SK-N-SH (cell line): ENCODE results near the gene STRBP. TPM values are rescaled to one million over a fixed set of nuclear protein-coding genes. Genes with fewer than 3 reads are reported as not detected.
"Not testable (repeated sequence)": the region's sequence is repeated elsewhere in the genome, so short reads cannot be mapped to it uniquely, and the experiment has no call there.

Experiments used
- CTCF ChIA-PET: fragments of 300-600, 350-600 bp; formaldehyde crosslinking; extraction: SDS; loops from one replicate; lab custom pipeline; 2021; lab: Yijun Ruan, JAX
- POLR2A ChIA-PET: fragments of 350-600 bp; sonication (Branson Sonifier 250); formaldehyde crosslinking; extraction: SDS; loops from one replicate; lab custom pipeline; 2020; ENCODE audit warnings: antibody characterized with exemption, inconsistent platforms; lab: Yijun Ruan, JAX
- DNase-seq: peaks from one replicate; pipeline ENCODE4 v3.0.0; 2012
- H2AFZ ChIP-seq: fragments of 200-600 bp; sonication (generic); 2 replicates; pipeline ENCODE4 v1.8.1; 2016; ENCODE audit warnings: antibody characterized with exemption, mild to moderate bottlenecking, low read depth
- H3F3A ChIP-seq: fragments of 200-600 bp; sonication (generic); replicated peaks from 2 replicates; pipeline ENCODE3; 2016; ENCODE audit warnings: antibody characterized with exemption, mild to moderate bottlenecking; ENCODE audit not compliant: insufficient read depth
- H3K27ac ChIP-seq, 2 experiments: fragments of 200-500 bp in 1 of 2; fragments of 200-600 bp in 1 of 2; sonication (Bioruptor generic) in 1 of 2; sonication (generic), shearing (Covaris generic) in 1 of 2; 2 replicates each; pipeline versions ENCODE4 v1.5.1 to v1.6.1; 2014 to 2016; ENCODE audit warnings: low read depth in 2 of 2, inconsistent platforms in 1 of 2, low read length in 1 of 2, mild to moderate bottlenecking in 1 of 2, mixed read lengths in 1 of 2
- H3K27me3 ChIP-seq: fragments of 200-600 bp; sonication (generic), shearing (Covaris generic); 2 replicates; pipeline ENCODE4 v1.6.1; 2016; ENCODE audit warnings: mixed run types; ENCODE audit not compliant: insufficient read depth
- H3K36me3 ChIP-seq, 2 experiments: fragments of 200-500 bp in 1 of 2; fragments of 200-600 bp in 1 of 2; sonication (Bioruptor generic) in 1 of 2; sonication (generic) in 1 of 2; replicated peaks in 1 of 2; 2 replicates each; pipeline versions ENCODE3 to v1.5.1; 2014 to 2016; ENCODE audit warnings: low read length in 1 of 2, mild to moderate bottlenecking in 1 of 2; ENCODE audit not compliant: insufficient read depth in 2 of 2, control insufficient read depth in 1 of 2
- H3K4me1 ChIP-seq, 2 experiments: fragments of 200-500 bp in 1 of 2; fragments of 200-600 bp in 1 of 2; sonication (Bioruptor generic) in 1 of 2; sonication (generic), shearing (Covaris generic) in 1 of 2; 2 replicates each; pipeline versions ENCODE4 v1.5.1 to v1.6.1; 2014 to 2016; ENCODE audit warnings: low read depth in 1 of 2, low read length in 1 of 2, mixed run types in 1 of 2; ENCODE audit not compliant: insufficient read depth in 2 of 2, control insufficient read depth in 1 of 2
- H3K4me2 ChIP-seq: fragments of 200-600 bp; sonication (generic), shearing (Covaris generic); 2 replicates; pipeline ENCODE4 v1.6.1; 2017; ENCODE audit warnings: mixed run types
- H3K4me3 ChIP-seq, 2 experiments: fragments of 200-500 bp in 1 of 2; fragments of 200-600 bp in 1 of 2; sonication (Bioruptor generic) in 1 of 2; sonication (generic), shearing (Covaris generic) in 1 of 2; 2 replicates each; pipeline versions ENCODE4 v1.5.1 to v1.8.1; 2014 to 2016; ENCODE audit warnings: low read depth in 2 of 2, inconsistent platforms in 1 of 2, low read length in 1 of 2, mild to moderate bottlenecking in 1 of 2, mixed read lengths in 1 of 2, moderate library complexity in 1 of 2
- H3K79me2 ChIP-seq: fragments of 200-600 bp; sonication (generic); 2 replicates; pipeline ENCODE4 v1.8.1; 2017; ENCODE audit warnings: mild to moderate bottlenecking; ENCODE audit not compliant: insufficient read depth
- H3K9ac ChIP-seq: fragments of 200-600 bp; sonication (generic); 2 replicates; pipeline ENCODE4 v1.6.1; 2017; ENCODE audit warnings: mixed run types
- H3K9me2 ChIP-seq: fragments of 200-600 bp; sonication (generic); 2 replicates; pipeline ENCODE4 v1.6.1; 2017; ENCODE audit warnings: mixed run types
- H3K9me3 ChIP-seq: fragments of 200-600 bp; sonication (generic); 2 replicates; pipeline ENCODE4 v1.6.1; 2017; ENCODE audit warnings: mixed run types, mild to moderate bottlenecking, moderate library complexity
- H4K20me1 ChIP-seq: fragments of 200-600 bp; sonication (generic); 2 replicates; pipeline ENCODE4 v1.6.1; 2017; ENCODE audit warnings: mild to moderate bottlenecking, mixed run types; ENCODE audit not compliant: insufficient read depth
- CHD2 ChIP-seq: fragments of 150-350 bp; IDR thresholded peaks from 2 replicates; pipeline ENCODE4 v1.6.1; 2018; ENCODE audit warnings: low read length; ENCODE audit not compliant: partially characterized antibody
- EP300 ChIP-seq, 2 experiments: IDR thresholded peaks; 2 replicates each; pipeline versions ENCODE4 v1.4.0 to v1.6.1; 2012; ENCODE audit warnings: borderline replicate concordance in 1 of 2, low read depth in 1 of 2, low read length in 1 of 2
- EZH2phosphoT487 ChIP-seq: fragments of 200-600 bp; sonication (generic); IDR thresholded peaks from 2 replicates; pipeline ENCODE4 v1.6.1; 2017; ENCODE audit warnings: low read depth, mixed run types, mild to moderate bottlenecking, antibody characterized with exemption, moderate library complexity, borderline replicate concordance
- GABPA ChIP-seq: IDR thresholded peaks from 2 replicates; pipeline ENCODE4 v1.4.0; 2012; ENCODE audit warnings: low read depth, mild to moderate bottlenecking
- GATA2 ChIP-seq: sonication (generic); formaldehyde crosslinking; IDR thresholded peaks from 2 replicates; pipeline ENCODE4 v1.5.0; 2020; ENCODE audit warnings: mild to moderate bottlenecking, missing genetic modification reagents
- JUND ChIP-seq: IDR thresholded peaks from 2 replicates; pipeline ENCODE4 v1.4.0; 2012
- MEF2A ChIP-seq: IDR thresholded peaks from 2 replicates; pipeline ENCODE4 v1.4.0; 2012; ENCODE audit warnings: low read depth, borderline replicate concordance
- WGBS: methylation state at CpG from one replicate; pipeline ENCODE4 v1.1.6; 2017; ENCODE audit warnings: low lambda C conversion rate; 5-methylcytosine and 5-hydroxymethylcytosine counted together
- polyA plus RNA-seq, 3 experiments: library from polyadenylated mRNA; depleted of rRNA; stranded (reverse); fragments of >200 nt; gene quantifications; 2 replicates each; pipeline ENCODE4 v1.2.3, GENCODE V29; 2012
- TF ChIP-seq, protein P1 (sequence below): fragments of 200-600 bp; sonication (generic); IDR thresholded peaks from 2 replicates; pipeline ENCODE4 v1.6.1; 2017; ENCODE audit warnings: antibody characterized with exemption, mild to moderate bottlenecking, moderate library complexity
- TF ChIP-seq, protein P2 (sequence below): fragments of 150-350 bp; IDR thresholded peaks from 2 replicates; pipeline ENCODE4 v1.6.1; 2016; ENCODE audit warnings: mild to moderate bottlenecking, low read depth, low read length
- TF ChIP-seq, protein P3 (sequence below): IDR thresholded peaks from 2 replicates; pipeline ENCODE4 v1.4.0; 2012; ENCODE audit warnings: low read depth, borderline replicate concordance

STRBP gene
- polyA plus RNA-seq, 1 of the 3 experiments (the other 2 are of a cell fraction), result 5.9 TPM

DNA sequence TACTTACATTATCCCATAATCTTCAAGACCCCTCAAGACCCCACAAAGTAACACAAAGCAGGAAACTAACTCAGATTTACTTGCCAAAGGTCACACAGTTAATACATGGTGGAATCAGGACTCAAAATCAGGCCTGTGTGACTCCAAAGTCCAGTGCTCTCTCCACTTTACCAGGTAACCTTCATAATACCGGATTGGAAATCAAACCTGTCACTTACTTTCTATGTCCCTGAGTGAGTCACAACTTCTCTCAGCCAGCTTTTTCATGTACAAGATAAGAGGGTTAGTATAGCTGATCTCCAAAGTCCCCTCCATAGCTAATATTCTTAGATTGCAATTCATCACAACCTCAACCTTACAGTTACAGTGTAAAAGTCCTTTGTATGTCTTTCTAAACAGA lies 17.1 kb downstream of the STRBP start:
- ChIA-PET CTCF (interaction anchor here (2.0 kb wide), 1 partner anchor 18 kb away, joined by 4 read pairs; no protein-coding TSS in a partner anchor), POLR2A (no interaction called here)
- H3K4me1 ChIP-seq, result peaks cover 0 to 6% of the 10 kb centered on the region in 2 experiments; a peak in 2 of 4 replicates

DNA sequence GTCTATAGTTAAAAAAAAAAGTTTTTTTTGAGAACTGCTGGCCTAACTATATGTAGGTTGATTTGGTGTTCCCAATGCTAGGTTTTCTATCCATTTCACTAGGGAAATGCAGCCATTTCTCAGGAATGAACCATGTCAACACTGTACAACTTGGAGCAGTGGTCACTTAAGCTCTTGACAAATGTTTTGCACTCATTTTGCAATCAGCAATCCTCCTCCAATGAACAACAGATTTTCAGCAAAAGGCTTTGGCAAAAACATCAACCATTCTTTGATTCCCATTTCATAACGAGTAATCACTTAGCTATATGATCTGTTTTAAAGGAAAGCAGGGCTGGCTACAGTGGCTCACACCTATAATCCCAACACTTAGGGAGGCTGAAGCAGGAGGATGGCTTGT lies 17.9 kb downstream of the STRBP start:
- ChIA-PET POLR2A (no interaction called here), CTCF (interaction anchor here (2.0 kb wide), 1 partner anchor 19 kb away, joined by 4 read pairs; no protein-coding TSS in a partner anchor)

More for the DNA sequence above, 17.1 kb downstream of the STRBP start:
- no peaks in the 10 kb centered on the region for H3F3A ChIP-seq
- no peaks in the 10 kb centered on the region for H3K9me3 ChIP-seq
- no peak overlapping the region for H3K9ac ChIP-seq
- DNase-seq, result no peak
- no peak overlapping the region for H2AFZ ChIP-seq
- no peaks in the 10 kb centered on the region for H3K36me3 ChIP-seq
- H3K27ac ChIP-seq, result no peak overlapping the region
- H3K27me3 ChIP-seq, result no peaks in the 10 kb centered on the region
- no peak overlapping the region for H3K4me2 ChIP-seq
- H3K79me2 ChIP-seq, result no peaks in the 10 kb centered on the region
- TF ChIP-seq, protein P1, sequence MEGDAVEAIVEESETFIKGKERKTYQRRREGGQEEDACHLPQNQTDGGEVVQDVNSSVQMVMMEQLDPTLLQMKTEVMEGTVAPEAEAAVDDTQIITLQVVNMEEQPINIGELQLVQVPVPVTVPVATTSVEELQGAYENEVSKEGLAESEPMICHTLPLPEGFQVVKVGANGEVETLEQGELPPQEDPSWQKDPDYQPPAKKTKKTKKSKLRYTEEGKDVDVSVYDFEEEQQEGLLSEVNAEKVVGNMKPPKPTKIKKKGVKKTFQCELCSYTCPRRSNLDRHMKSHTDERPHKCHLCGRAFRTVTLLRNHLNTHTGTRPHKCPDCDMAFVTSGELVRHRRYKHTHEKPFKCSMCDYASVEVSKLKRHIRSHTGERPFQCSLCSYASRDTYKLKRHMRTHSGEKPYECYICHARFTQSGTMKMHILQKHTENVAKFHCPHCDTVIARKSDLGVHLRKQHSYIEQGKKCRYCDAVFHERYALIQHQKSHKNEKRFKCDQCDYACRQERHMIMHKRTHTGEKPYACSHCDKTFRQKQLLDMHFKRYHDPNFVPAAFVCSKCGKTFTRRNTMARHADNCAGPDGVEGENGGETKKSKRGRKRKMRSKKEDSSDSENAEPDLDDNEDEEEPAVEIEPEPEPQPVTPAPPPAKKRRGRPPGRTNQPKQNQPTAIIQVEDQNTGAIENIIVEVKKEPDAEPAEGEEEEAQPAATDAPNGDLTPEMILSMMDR, result no peak
- TF ChIP-seq JUND (no peak), EP300 (IDR thresholded peaks at IDR 0.05; ENCODE audit: borderline replicate concordance in 1 of 2, low read depth in 1 of 2, low read length in 1 of 2) (no peak), EZH2phosphoT487 (no peak), GATA2 (CRISPR knock-in tag) (no peak)
- TF ChIP-seq, protein P2, sequence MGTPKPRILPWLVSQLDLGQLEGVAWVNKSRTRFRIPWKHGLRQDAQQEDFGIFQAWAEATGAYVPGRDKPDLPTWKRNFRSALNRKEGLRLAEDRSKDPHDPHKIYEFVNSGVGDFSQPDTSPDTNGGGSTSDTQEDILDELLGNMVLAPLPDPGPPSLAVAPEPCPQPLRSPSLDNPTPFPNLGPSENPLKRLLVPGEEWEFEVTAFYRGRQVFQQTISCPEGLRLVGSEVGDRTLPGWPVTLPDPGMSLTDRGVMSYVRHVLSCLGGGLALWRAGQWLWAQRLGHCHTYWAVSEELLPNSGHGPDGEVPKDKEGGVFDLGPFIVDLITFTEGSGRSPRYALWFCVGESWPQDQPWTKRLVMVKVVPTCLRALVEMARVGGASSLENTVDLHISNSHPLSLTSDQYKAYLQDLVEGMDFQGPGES, result no peak
- TF ChIP-seq, protein P3, sequence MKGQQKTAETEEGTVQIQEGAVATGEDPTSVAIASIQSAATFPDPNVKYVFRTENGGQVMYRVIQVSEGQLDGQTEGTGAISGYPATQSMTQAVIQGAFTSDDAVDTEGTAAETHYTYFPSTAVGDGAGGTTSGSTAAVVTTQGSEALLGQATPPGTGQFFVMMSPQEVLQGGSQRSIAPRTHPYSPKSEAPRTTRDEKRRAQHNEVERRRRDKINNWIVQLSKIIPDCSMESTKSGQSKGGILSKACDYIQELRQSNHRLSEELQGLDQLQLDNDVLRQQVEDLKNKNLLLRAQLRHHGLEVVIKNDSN, result no peak
- H3K4me3 ChIP-seq, result no peak overlapping the region
- H4K20me1 ChIP-seq, result no peaks in the 10 kb centered on the region
- no peaks in the 10 kb centered on the region for H3K9me2 ChIP-seq
- 100% methylated on average over 1 of the region's 1 CpG for WGBS

DNA sequence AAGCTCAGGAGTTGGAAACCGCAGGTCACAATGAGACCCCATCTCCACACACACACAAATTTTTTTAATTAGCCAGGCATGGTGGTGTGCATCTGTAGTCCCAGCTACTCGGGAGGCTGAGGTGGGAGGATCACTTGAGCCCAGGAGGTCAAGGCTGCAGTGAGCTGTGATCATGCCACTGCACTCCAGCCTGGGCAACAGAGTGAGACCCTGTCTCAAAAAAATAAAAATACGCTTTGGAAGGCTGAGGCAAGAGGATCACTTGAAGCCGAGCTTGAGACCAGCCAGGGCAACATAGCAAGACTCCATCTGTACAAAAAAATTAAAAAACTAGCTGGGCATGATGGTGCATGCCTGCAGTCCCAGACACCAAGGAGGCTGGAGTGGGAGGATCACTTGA lies 19.2 kb downstream of the STRBP start:
- H3K79me2 ChIP-seq, H3K27ac ChIP-seq, H3F3A ChIP-seq, H3K4me2 ChIP-seq, H3K9me2 ChIP-seq, H2AFZ ChIP-seq, H3K9ac ChIP-seq, H3K4me3 ChIP-seq, H4K20me1 ChIP-seq, H3K9me3 ChIP-seq, POLR2A ChIA-PET, H3K36me3 ChIP-seq, H3K27me3 ChIP-seq, DNase-seq: not testable (repeated sequence)
- CTCF ChIA-PET, result interaction anchor here (1.2 kb wide), 1 partner anchor 100 kb away, joined by 3 read pairs; no protein-coding TSS in a partner anchor
- H3K4me1 ChIP-seq, result peaks cover 0 to 11% of the 10 kb centered on the region in 2 experiments; a peak in 2 of 4 replicates
- WGBS, result 88% methylated on average over 4 of the region's 4 CpGs

More for the DNA sequence above, 17.9 kb downstream of the STRBP start:
- no peaks in the 10 kb centered on the region for H3K9me3 ChIP-seq
- no peak for DNase-seq
- no peak overlapping the region for H2AFZ ChIP-seq
- H3K27ac ChIP-seq, result no peak overlapping the region
- WGBS, result 95% methylated on average over 1 of the region's 1 CpG
- H3K4me3 ChIP-seq, result no peak overlapping the region
- no peaks in the 10 kb centered on the region for H3K79me2 ChIP-seq
- no peak overlapping the region for H3K9ac ChIP-seq
- peaks cover 0 to 11% of the 10 kb centered on the region in 2 experiments; a peak in 2 of 4 replicates for H3K4me1 ChIP-seq
- no peaks in the 10 kb centered on the region for H3F3A ChIP-seq
- H4K20me1 ChIP-seq, result no peaks in the 10 kb centered on the region
- H3K27me3 ChIP-seq, result no peaks in the 10 kb centered on the region
- no peak overlapping the region for H3K4me2 ChIP-seq
- H3K9me2 ChIP-seq, result no peaks in the 10 kb centered on the region
- no peaks in the 10 kb centered on the region for H3K36me3 ChIP-seq
- TF ChIP-seq GABPA, result no peak
- no peak for TF ChIP-seq GATA2 (CRISPR knock-in tag)
- no peak for TF ChIP-seq EZH2phosphoT487
- no peak for TF ChIP-seq MEF2A
- TF ChIP-seq CHD2, result no peak
